ENCODE data around the gene DUS1L. TPM values are rescaled to one million over a fixed set of nuclear protein-coding genes. Genes with fewer than 3 reads are reported as not detected.

DUS1L gene
- total and polyA plus RNA-seq, 4 donors, result 40.0 to 179 (median 100.0) TPM

DNA sequence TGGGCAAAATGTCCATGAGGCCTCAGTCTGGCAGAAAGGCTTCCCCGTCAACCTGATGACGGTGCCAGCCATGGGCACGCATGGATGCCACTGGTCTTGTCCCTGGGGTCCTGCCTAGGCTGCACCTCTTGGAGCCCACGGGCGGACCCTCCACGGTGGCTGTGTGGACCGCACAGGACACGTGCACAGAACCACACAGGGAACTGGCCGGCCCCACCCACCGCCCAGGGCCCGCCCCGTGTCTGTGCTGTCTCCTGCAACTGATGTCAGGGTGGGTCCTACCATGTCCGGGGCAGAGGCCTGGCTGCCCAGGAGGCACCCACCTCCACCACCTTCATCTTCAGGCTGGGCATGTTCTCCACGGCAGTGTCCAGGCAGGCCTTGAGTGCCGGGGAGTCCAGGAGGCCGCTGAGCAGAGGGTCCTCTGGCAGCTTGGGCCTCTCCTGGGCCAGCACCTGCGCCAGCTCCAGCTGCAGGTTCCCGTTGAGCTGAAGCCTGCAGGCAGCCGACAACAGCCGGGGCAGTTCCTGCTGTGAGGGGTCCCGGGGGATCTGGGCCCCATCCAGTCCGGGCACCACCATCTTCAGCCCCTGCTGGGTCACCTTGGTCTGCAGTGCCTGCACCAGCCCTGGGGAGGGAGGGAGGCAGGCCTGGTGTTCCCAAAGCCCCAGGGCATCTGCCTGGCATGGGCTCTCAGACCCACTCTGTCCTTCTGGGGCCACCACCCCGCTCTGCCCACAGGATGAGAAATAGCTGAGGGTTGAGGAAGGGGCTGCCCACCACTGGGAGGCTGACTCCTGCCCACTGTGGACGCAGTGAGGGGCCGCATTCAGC lies 20.5 kb upstream of the DUS1L start:
- DNase-seq (no peak), ATAC-seq (ENCODE audit: insufficient read depth, low FRiP score) (no peak)
- H3K36me3 ChIP-seq (ENCODE audit: control insufficient read depth in 4 of 4, insufficient read depth in 4 of 4, low read length in 4 of 4), result peaks cover 4 to 99% (median 20%) of the 10 kb centered on the region in 4 donors
- 90 to 94% methylated on average over 25 of the region's 25 CpGs for WGBS, 2 donors
- no peak overlapping the region for H3K27ac ChIP-seq (ENCODE audit: low read depth in 1 of 2, low read length in 1 of 2)
- no peak for TF ChIP-seq CTCF (IDR thresholded peaks at IDR 0.05; ENCODE audit: control extremely low read depth, extremely low read depth)
- no peaks in the 10 kb centered on the region for H3K9me3 ChIP-seq (ENCODE audit: control insufficient read depth in 4 of 4, insufficient read depth in 3 of 4, low read length in 3 of 4)
- no peaks in the 10 kb centered on the region for H3K27me3 ChIP-seq (ENCODE audit: control insufficient read depth in 3 of 3, insufficient read depth in 3 of 3, low read length in 2 of 3)
- no peak overlapping the region for H3K9ac ChIP-seq (ENCODE audit: insufficient read depth in 1 of 2, low read length in 2 of 2)
- no peak overlapping the region for H3K4me3 ChIP-seq
- no peaks in the 10 kb centered on the region for H3K4me1 ChIP-seq (ENCODE audit: control insufficient read depth in 5 of 5, insufficient read depth in 5 of 5, low read length in 5 of 5)

- H3K4me1 ChIP-seq (ENCODE audit: control insufficient read depth in 5 of 5, insufficient read depth in 5 of 5, low read length in 5 of 5), result no peaks in the 10 kb centered on the region
- no peaks in the 10 kb centered on the region for H3K9me3 ChIP-seq (ENCODE audit: control insufficient read depth in 4 of 4, insufficient read depth in 3 of 4, low read length in 3 of 4)
- no peak overlapping the region for H3K27ac ChIP-seq (ENCODE audit: low read depth in 1 of 2, low read length in 1 of 2)
- ATAC-seq (ENCODE audit: insufficient read depth, low FRiP score) (no peak), DNase-seq (no peak)
- WGBS, 2 donors, result 89 to 90% methylated on average over 44 to 49 of the region's 49 CpGs
- no peak overlapping the region for H3K4me3 ChIP-seq
- H3K27me3 ChIP-seq (ENCODE audit: control insufficient read depth in 3 of 3, insufficient read depth in 3 of 3, low read length in 2 of 3), result no peaks in the 10 kb centered on the region
- no peak overlapping the region for H3K9ac ChIP-seq (ENCODE audit: insufficient read depth in 1 of 2, low read length in 2 of 2)
- peaks cover 4 to 99% (median 20%) of the 10 kb centered on the region in 4 donors for H3K36me3 ChIP-seq (ENCODE audit: control insufficient read depth in 4 of 4, insufficient read depth in 4 of 4, low read length in 4 of 4)
- no peak for TF ChIP-seq CTCF (IDR thresholded peaks at IDR 0.05; ENCODE audit: control extremely low read depth, extremely low read depth)
These were observed 19.6 kb upstream of the DUS1L start for GRCh38 chr17:82085031-82085861.

- Histone ChIP-seq H3K4me3 (no peak overlapping the region), H3K4me1 (ENCODE audit: control insufficient read depth in 5 of 5, insufficient read depth in 5 of 5, low read length in 5 of 5) (no peaks in the 10 kb centered on the region), H3K36me3 (ENCODE audit: control insufficient read depth in 4 of 4, insufficient read depth in 4 of 4, low read length in 4 of 4) (peaks cover 4 to 98% (median 20%) of the 10 kb centered on the region in 4 donors), H3K27ac (ENCODE audit: low read depth in 1 of 2, low read length in 1 of 2) (no peak overlapping the region), H3K9ac (ENCODE audit: insufficient read depth in 1 of 2, low read length in 2 of 2) (no peak overlapping the region), H3K27me3 (ENCODE audit: control insufficient read depth in 3 of 3, insufficient read depth in 3 of 3, low read length in 2 of 3) (no peaks in the 10 kb centered on the region), H3K9me3 (ENCODE audit: control insufficient read depth in 4 of 4, insufficient read depth in 3 of 4, low read length in 3 of 4) (no peaks in the 10 kb centered on the region)
- ATAC-seq (ENCODE audit: insufficient read depth, low FRiP score) (no peak), DNase-seq (no peak)
- WGBS, 2 donors, result 93 to 94% methylated on average over 31 of the region's 31 CpGs
- TF ChIP-seq CTCF (IDR thresholded peaks at IDR 0.05; ENCODE audit: control extremely low read depth, extremely low read depth), result no peak
These were observed 18.9 kb upstream of the DUS1L start for GRCh38 chr17:82084373-82085030.

Measured in lung (tissue), 12 donors.